ENCODE results near the gene DNAH2. TPM values are rescaled to one million over a fixed set of nuclear protein-coding genes. Genes with fewer than 3 reads are reported as not detected.

The DNAH2 gene
- total and polyA plus RNA-seq, 9 of the 15 experiments (the other 6 are each of a cell fraction or from before 2014, with no cell fraction given): 0.03 TPM; not detected in 8

DNA sequence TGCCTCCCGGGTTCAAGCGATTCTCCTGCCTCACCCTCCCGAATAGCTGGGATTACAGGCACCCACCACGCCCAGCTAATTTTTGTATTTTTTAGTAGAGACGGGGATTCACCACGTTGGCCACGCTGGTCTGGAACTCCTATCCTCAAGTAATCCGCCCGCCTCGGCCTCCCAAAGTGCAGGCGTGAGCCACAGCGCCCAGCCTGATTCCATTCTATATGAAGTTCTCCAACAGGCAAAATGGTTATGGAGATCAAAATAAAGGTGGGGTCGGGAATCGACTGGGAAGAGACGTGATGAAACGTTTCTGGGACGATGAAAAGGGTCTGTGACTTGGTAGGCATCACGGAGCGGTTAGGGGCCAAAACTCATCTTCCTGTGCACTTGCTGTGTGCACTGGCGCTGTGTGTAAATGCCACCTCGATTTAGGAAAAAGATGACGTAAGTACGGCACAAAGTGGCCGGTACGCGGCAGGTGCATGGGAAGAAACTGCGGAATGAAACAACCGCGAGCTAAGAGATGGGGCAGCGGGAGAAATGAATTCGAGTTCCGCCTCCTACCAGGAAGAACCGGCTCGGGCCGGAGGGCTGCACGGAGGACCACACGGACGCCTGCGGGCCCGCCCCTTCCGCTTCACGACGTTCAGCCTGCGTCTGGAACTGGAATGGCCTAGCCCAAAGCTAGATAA lies 31.9 kb upstream of the DNAH2 start (continued):
- TF ChIP-seq, protein P1, sequence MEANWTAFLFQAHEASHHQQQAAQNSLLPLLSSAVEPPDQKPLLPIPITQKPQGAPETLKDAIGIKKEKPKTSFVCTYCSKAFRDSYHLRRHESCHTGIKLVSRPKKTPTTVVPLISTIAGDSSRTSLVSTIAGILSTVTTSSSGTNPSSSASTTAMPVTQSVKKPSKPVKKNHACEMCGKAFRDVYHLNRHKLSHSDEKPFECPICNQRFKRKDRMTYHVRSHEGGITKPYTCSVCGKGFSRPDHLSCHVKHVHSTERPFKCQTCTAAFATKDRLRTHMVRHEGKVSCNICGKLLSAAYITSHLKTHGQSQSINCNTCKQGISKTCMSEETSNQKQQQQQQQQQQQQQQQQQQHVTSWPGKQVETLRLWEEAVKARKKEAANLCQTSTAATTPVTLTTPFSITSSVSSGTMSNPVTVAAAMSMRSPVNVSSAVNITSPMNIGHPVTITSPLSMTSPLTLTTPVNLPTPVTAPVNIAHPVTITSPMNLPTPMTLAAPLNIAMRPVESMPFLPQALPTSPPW (CRISPR knock-in tag; IDR thresholded peaks at IDR 0.05): peak; percentile 28; the same call in 1 of the 2 replicates
- TF ChIP-seq TAF1 (IDR thresholded peaks at IDR 0.05; ENCODE audit: control insufficient read depth, extremely low read depth, insufficient read depth, low read length, severe bottlenecking): peak; percentile 77
- peak; percentile 59 for TF ChIP-seq EP300 (IDR thresholded peaks at IDR 0.05; ENCODE audit: low read length)
- peak; percentile 69 for TF ChIP-seq NFRKB (IDR thresholded peaks at IDR 0.05; ENCODE audit: low read depth)
- no peak for TF ChIP-seq CHCHD3 (CRISPR knock-in tag; IDR thresholded peaks at IDR 0.05)
- TF ChIP-seq, protein P2, sequence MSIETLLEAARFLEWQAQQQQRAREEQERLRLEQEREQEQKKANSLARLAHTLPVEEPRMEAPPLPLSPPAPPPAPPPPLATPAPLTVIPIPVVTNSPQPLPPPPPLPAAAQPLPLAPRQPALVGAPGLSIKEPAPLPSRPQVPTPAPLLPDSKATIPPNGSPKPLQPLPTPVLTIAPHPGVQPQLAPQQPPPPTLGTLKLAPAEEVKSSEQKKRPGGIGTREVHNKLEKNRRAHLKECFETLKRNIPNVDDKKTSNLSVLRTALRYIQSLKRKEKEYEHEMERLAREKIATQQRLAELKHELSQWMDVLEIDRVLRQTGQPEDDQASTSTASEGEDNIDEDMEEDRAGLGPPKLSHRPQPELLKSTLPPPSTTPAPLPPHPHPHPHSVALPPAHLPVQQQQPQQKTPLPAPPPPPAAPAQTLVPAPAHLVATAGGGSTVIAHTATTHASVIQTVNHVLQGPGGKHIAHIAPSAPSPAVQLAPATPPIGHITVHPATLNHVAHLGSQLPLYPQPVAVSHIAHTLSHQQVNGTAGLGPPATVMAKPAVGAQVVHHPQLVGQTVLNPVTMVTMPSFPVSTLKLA (conservative IDR thresholded peaks at IDR 0.05): no peak
- peak in 1 of 2 experiments; percentile 70; a peak in 2 of 4 replicates for TF ChIP-seq FOXA3 (CRISPR knock-in tag; conservative IDR thresholded peaks at IDR 0.05 in 1 of 2, IDR thresholded peaks at IDR 0.05 in 1 of 2)
- TF ChIP-seq RBM34 (IDR thresholded peaks at IDR 0.05; ENCODE audit: borderline replicate concordance, insufficient read depth, low read length): no peak
- no peak for TF ChIP-seq STAT5B (CRISPR knock-in tag; IDR thresholded peaks at IDR 0.05)
- TF ChIP-seq CBX5 (IDR thresholded peaks at IDR 0.05; ENCODE audit: borderline replicate concordance, low read depth): no peak
- TF ChIP-seq TBP (optimal IDR thresholded peaks at IDR 0.05; ENCODE audit: low read depth, low read length): peak; percentile 70
- TF ChIP-seq, protein P3, sequence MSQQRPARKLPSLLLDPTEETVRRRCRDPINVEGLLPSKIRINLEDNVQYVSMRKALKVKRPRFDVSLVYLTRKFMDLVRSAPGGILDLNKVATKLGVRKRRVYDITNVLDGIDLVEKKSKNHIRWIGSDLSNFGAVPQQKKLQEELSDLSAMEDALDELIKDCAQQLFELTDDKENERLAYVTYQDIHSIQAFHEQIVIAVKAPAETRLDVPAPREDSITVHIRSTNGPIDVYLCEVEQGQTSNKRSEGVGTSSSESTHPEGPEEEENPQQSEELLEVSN (IDR thresholded peaks at IDR 0.05; ENCODE audit: borderline replicate concordance in 1 of 2, extremely low read depth in 1 of 2, insufficient read depth in 1 of 2, insufficient read length in 1 of 2, low read depth in 1 of 2, low read length in 1 of 2, poor library complexity in 1 of 2, severe bottlenecking in 1 of 2): peak in 1 of 2 experiments; percentile 52
- TF ChIP-seq BACH1 (tag; IDR thresholded peaks at IDR 0.05): no peak
- peak; percentile 80 for TF ChIP-seq CREM (IDR thresholded peaks at IDR 0.05; ENCODE audit: low read depth)
- peak; percentile 100 for TF ChIP-seq CC2D1A (IDR thresholded peaks at IDR 0.05)
- peak; percentile 48 for TF ChIP-seq RBBP5 (IDR thresholded peaks at IDR 0.05; ENCODE audit: borderline replicate concordance, insufficient read depth, low read length, poor library complexity, severe bottlenecking)
- peak in 1 of 2 experiments; percentile 82; a peak in 2 of 4 replicates for TF ChIP-seq TEAD1 (CRISPR knock-in tag; IDR thresholded peaks at IDR 0.05)
- 0 out of 2 replicates have a peak, but pooled peaks have one; percentile 58 for TF ChIP-seq ERF (CRISPR knock-in tag; IDR thresholded peaks at IDR 0.05)
- no peak for TF ChIP-seq KAT2B (IDR thresholded peaks at IDR 0.05; ENCODE audit: low read depth, low read length)
- TF ChIP-seq BCOR (IDR thresholded peaks at IDR 0.05): peak; percentile 56; the same call in 1 of the 2 replicates
- TF ChIP-seq HNRNPLL (IDR thresholded peaks at IDR 0.05; ENCODE audit: low read depth, low read length, poor library complexity, severe bottlenecking): peak; percentile 18
- TF ChIP-seq ZNF79 (CRISPR knock-in tag; IDR thresholded peaks at IDR 0.05; ENCODE audit: low read depth): no peak
- peak; percentile 78 for TF ChIP-seq ETV5 (CRISPR knock-in tag; IDR thresholded peaks at IDR 0.05; ENCODE audit: low read depth)
- TF ChIP-seq FOXA1 (IDR thresholded peaks at IDR 0.05; ENCODE audit: borderline replicate concordance): no peak

All from K562 (cell line).